ENCODE measurements around the gene PRKAR2B.

PRKAR2B gene

DNA sequence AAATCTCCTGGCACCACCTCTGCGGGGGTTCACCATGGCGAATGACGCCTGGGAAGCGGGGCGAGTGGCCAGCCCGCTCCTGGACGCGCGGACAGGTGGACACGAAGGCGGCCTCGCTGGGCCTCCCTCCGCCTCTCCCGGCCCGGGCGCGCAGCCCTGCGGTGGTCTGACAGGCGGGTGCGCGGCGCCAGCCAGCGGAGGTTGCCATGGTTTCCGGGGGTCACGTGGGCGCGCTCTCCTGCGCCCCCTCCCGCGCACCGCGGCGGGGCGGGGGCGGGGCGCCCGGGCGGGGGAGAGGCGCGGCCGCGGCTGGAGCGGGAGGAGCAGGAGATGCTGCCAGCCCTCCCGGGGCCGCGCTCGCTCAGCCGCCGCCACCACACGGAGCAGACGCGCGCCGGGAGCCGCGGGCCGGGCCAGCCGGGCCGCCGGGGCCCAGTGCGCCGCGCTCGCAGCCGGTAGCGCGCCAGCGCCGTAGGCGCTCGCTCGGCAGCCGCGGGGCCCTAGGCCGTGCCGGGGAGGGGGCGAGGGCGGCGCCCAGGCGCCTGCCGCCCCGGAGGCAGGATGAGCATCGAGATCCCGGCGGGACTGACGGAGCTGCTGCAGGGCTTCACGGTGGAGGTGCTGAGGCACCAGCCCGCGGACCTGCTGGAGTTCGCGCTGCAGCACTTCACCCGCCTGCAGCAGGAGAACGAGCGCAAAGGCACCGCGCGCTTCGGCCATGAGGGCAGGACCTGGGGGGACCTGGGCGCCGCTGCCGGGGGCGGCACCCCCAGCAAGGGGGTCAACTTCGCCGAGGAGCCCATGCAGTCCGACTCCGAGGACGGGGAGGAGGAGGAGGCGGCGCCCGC, at the start of gene PRKAR2B:
Gene PRKAR2B, plus strand, starts transcription at position 359 of the 848 bp plus-strand sequence. Its CDS starts 203 bp downstream, at position 562.
- DNase-seq = peak; percentile 87

DNA sequence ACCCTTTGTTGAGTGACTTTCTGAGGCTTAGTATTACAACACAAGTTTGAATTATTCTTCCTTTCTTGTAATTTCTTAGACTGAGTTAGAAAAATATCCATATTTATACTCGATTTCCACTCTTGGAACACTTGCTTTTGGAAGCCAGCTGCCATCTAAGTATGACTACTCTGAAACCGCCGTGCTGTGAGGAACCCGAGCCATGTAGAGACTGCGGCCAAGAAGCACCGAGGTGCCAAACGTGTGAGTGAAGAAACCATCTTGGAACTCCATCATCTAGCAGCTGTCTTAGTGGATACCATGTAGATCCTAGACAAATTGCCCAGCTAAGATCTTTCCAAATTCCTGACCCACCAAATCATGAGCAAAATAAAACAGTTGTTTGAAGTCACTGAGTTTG, 49.7 kb upstream of the PRKAR2B start:
- no peak for DNase-seq

DNA sequence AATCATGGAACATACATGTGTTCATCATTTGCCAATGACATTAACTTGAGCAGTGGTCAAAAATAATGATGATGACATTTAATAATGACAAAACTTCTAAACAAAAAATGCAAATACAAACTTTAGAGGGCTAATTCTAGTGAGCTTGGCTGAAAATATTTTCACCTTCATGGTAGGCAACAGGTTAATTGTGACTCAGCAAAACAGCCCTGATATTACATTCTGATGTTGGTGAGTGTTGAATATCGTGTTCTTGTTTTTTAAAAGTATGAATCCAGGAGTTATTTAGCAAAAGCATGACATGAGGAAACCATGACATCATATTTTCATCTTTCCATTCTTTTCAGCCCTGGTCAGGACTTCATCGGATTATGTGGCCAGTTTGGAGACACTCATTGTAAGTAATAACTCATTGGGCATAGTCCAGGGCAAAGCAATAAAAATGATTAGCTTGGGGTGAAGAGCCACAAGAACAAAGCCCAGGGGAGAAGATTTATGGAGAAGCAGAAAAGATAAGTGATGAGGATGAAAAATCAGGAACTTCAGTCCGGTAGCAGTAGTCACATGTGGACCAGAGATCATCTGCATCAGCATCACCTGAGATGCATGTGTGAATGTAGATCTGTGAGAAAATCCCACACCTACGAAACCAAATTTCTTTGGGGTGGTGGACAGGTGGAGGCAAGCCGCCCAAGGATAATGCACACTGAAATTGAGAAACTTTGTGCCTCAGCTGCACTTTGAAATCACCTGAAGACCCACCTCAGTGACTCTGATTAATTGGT, 46.8 kb upstream of the PRKAR2B start:
- DNase-seq = no peak

DNA sequence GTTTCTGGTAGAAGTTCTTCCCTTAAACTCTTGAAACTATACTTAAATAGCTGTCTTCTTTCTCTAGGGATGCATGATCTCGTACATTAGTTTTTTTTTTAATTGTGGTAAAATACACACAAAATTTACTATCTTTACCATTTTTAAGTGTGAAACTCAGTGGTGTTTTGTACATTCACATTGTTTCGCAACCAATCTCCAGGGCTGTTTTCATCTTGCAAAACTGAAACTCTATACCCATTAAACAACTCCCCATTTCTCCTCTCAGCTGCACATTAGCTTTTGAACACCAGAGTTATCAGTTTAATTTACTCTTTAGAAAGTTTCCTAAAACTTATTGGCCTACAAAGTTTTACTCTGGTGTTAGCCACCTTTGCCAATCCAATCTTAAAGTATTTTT, 45.5 kb upstream of the PRKAR2B start:
- DNase-seq = no peak

DNA sequence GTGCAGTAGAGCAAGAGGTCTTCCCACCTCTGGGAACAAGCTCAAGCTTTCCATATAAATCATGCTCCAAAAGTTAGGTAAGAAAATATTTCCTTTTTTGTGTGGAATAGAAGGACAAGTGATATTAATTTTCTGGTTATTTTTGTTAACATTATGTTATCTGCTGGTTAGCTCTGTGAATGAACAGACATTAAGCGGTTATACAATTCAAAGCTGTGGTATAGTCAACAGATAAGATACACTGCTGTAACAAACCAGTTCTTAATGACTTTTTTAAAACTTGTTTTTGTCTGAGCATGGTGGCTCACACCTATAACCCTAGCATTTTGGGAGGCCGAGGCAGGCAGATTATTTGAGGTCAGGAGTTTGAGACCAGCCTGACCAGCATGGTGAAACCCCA, 43.0 kb upstream of the PRKAR2B start:
- no peak for DNase-seq

DNA sequence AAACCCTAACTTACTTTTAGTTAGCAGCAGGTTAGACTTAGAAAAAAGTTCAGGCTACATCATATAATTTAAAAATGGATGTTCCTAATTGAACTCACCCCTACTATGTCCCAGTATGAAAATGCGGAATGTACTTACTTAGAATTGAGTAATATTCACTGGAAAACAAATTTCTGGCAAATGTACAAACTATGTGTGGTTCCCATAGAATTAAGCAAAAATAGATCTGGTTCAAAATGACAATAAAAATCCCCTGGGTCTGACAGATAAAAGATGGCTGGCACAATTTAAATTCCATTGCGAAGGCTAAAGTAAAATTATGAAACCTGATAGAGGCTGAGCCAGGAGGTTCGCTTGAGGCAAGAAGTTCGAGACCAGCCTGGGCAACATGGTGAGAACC, 42.4 kb upstream of the PRKAR2B start:
- no peak for DNase-seq

DNA sequence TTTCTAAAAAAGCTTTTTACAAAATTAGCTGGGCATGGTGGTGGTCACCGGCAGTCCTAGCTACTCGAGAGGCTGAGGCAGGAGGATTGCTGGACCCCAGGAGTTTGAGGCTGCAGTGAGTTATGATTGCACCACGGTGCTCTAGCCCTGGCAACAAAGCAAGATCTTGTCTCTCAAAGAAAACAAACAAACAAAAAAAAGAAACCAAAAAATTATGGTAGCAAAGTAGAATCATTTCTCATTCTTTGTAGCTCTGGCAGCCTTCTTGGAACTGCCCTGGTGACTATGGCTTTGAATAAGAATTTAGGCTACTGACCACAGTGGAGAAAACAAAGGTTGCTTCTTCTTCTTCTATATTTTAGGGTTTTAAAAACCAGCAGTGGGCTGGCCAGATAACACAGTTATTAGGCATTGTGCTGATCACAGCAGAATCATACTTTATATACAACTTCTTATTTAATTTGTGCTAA, 41.9 kb upstream of the PRKAR2B start:
- DNase-seq = no peak

DNA sequence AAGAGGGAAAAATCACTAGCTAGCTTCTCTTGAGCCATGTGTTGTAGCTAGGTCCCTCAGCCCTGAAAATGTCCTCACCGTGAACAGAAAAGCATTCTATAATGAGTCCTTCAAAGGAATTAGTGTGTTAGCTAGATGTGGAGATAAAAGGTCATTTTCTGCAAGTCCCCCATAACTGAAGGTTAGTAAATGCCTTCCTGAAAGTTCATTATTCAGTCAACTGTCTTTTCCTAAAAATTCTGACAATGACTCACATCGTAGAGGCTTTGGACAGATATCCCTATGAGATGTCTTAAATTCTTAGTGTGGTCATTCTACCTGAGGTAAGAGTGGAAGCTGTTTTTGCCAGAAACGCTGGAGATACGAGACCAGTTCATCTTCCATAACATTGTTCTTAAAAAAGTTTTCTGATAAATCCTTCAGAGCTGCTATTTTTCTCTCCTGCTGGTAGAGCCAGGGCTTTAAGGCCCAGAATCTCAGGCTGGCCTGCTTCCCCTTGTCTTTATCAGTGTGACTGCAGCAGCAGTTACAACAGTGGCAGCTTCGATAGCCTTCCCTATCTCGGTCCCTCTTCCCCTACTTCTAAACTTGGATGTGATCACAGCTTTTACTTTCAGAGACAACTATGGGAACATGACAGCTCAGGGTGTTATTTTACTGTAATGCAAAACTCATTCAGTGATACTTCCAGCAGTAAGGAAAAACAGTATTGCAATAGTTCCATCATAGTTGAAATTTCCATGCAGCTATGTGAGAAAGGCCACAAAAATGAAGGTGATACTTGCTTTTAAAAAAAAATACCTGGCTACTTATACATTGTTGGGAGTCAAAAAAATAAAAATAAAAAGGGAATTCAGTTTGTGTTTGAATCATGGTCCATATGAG, 37.3 kb upstream of the PRKAR2B start:
- no peak for DNase-seq

DNA sequence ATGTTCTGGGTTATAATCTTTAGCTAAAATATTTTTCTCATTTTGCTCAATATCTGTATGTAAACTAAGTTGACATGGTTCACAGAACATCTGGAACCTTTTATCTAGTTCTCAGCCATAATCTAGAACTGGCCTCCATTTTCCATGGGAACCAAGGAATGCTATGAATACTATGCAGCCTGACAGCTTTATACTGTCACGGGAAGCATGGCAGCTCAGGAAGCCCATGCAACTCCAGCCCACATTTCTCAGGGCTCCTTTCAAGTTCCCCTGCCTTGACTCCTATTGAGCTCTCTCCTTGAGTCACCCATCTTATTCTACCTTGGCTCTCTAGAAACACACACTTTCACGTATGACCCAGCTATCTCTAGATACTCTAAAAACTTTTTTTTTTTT, 36.6 kb upstream of the PRKAR2B start:
- DNase-seq = no peak

DNA sequence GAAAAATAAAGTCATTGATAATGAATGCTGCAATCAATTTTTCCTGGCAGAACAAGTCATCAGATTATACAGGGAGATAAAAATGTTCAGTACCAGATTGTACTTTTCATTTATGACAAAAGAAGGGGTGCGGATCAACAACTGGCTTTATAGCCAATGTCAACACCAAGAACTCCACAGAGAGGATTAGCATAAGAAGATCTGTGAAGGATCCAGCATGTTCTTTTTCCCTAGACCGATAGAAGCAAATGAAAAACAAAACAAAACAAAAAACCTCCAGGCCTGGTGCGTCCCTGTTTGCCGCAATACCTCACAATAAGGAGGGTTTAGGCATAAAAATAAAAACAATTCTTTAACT, 34.7 kb upstream of the PRKAR2B start:
- no peak for DNase-seq

DNA sequence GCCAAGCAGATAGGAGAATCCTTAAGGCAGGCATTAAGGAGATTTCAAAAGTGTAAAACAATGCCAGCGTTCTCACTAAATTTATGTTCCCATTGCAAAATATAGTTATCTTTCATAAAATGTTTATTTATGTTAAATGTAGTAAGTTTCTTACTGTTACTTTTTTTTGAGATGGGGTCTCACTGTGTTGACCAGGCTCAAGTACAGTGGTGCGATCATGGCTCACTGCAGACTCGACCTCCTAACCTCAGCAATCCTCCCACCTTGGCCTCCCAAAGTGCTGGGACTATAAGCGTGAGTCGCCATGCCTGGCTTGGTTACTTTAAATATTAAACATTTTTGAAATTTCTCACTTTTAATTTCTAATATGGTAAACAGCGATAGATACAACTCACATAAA, 31.8 kb upstream of the PRKAR2B start:
- DNase-seq = no peak

DNA sequence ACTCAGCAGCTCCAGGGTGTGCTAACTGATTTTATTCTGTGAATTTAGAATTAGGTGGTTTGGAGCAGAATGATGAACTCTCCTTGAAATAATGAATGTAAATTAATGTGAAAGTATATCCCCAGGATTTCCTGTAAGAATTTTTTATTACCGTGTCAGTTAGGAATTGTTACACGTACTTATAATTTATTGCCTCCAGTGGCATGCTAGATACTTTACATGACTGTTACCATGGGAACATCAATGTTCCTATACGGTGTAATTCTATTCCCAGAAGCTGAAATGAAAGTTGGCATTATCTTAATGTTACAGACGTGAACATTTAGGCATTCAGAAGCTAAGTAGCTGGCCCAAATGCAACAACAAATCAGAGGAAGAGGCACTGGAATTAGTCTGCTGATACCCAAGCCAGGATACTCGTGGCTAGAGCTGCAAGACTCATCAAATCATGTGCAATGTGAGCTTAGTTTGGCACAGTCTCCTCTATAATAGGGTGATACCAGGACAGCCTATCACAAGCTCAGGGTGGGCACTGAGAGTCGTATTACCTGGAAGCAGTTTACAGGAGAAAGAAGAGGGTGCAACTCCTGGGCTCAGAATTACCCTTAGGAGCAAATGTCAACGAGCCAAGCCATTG, 30.0 kb upstream of the PRKAR2B start:
- DNase-seq = peak; percentile 8

DNA sequence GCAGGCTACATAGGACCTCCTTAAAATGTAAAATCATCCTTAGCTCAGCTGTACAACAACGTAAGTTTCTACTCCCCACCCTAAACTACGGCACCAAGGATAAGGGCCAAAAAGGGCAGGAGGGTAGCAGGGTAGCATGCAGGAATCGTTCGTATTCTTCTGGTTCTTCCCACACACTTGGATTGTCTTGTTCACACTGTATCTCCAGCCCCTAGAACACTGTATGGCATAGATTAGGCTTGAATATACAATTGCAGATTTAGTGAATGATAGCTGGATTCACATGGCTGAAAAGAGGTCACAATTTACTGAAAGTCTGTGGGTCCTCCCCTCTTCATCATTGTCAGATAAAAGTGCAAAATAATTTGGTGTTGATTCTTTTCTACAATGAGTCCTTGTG, 28.2 kb upstream of the PRKAR2B start:
- DNase-seq = no peak

DNA sequence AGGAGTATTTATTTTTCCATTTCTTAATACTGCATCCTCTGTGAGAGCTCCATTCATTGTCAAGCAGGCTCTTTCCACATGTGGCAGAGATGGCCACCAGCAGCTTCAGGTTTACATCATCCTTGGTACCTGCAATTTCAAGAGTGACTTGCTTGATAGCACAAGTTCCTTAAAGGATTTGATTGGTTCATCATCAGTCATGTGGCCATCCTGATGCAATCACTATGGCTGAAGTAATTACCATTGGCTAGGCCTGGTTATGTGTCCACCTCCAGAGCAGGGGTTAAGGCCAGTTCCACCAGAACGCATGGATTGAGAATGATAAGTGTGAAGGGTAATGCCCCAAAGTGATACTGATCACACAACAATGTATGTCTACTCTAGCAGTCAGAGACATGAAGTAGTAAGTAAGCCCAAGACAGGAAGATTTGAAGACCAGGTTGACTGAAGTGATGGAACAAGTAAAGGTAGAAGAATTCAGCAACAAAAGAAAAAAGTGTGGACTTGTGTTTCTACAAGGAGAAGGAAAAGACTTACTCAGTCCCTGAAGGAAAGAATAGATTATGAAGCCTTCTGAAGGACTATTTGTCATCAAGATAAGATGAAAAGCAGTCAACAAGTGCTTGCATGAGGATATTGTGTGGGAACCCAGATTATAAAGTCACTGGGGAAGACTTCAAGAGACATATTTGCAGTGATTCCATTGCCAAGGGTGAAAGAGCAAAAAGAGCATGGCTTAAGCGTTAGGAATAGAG, 26.4 kb upstream of the PRKAR2B start:
- no peak for DNase-seq

DNA sequence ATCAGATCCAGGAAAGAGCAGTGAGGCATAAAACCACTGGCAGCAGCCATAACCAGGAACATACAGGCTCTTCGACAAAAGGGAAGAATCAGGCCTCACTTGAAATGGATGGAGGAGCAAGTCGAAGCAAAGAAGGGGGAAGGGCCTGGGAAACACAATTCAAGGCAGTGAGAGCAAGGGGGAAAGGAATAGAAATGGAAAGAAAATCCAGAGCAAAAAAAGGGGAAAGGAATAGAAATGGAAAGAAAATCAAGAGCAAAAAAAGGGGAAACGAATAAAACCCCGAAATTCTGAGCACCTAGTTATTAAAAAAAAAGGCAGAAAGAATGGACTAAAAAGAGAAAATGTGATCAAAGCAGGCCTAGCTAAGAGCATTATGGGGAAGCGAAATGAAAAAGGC, 24.1 kb upstream of the PRKAR2B start:
- no peak for DNase-seq

DNA sequence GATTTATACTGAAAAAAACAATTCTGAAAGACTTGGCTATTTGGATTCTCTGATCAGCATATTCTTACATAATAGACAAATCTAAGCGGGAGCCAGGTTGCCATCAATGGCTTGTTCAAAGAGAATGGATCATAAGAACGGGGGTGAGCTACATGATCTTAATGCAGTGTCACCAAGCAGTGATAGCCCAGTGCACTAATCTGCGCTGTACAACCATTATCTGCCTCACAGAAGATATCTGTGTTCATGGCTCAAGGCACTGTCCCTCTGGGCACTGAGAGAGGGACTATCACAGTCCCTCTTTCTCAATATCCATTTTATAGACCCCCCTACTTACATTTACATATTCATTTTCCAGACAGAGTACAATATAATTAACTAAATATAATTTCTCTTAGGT, 22.9 kb upstream of the PRKAR2B start:
- no peak for DNase-seq

DNA sequence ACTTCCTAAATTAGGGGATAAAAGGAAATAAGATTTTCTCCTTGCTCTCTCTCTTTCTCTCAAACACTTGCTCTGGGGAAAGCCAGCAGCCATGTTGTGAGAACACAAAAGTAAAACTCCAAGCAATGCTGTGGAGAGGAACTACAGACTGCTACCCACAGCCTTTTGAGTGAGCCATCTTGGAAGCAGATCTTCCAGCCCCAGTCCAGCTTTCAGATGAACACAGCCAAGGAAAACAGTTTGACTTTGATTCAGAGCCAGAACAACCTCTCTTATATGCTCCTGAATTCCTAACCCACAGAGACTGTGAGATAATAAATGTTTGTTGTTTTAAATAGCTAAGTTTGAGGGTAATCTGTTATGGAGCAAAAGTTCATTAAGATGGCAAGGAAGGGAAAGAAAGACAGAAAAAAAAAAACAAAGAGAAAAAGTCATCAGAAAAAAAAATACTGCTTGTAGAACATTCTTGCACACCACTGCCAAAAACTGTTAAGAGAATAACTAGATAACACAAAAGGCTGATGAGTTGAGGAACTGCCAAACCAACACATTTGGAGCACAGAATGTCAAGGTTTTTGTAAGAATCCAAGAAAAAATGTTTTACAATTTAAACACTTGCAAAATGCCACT, 20.9 kb upstream of the PRKAR2B start:
- no peak for DNase-seq

DNA sequence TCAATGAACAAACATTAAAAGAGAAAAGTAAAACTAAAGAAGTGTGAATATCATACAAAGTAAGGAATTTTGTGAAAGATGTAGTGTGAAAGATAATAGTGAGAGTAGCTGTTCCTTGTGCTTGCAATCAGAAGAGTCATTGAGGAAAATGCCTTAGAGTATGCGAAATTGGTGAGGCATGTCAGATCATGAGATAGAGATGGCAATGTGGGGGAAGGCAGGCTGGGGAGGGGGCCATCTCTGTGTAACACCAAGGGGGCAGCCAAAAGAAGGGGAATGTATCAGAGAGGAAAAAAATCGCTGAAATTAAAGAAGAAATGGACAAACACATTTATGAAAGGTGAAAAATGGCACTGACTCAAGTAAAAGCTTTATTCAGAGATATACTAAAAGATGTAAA, 19.6 kb upstream of the PRKAR2B start:
- no peak for DNase-seq

DNA sequence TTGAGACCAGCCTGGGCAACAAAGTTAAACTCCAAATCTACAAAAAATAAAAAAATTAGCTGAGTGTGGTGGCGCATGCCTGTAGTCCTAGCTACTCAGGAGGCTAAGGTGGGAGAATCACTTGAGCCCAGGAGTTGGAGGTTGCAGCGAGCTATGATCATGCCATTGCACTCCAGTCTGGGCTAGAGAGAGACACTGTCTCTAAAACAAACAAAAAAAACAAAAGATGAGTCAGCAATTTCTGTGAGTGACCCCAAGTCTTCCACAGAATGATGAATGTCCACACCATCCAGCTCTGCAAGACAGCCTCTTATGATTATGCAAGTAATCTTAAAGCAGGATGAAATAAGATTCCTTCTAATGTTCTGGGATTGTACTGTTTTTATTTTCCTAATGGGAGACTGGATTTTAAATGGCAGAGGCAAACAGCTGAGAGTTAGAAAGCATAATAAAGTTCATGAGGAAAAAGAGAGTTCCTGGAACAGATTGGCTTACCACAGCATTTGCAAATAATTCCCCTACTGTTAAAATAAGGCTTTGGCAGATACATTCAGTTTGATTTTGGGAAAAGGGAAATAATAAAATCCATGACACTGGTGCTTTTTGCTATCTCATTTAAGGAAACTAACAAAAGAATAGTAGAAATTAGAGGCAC, 18.9 kb upstream of the PRKAR2B start:
- no peak for DNase-seq

DNA sequence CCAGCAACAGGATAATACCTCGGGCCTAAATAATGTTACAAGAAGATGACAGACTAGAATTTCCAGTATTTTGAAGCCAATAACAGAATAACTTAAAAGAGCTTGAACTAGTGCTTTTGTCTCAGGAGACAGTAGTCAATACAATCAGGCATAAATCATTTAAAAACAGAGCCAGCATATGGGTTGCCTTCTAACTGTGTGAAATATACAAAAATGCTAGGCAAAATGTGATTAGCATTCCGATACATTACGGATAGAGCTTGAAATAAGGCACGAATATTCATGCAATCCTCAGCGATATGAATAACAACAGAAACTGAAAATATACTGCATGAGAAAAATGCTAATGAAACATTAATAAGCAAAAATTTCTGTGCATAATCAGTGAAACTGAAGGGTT, 18.3 kb upstream of the PRKAR2B start:
- DNase-seq = no peak

DNA sequence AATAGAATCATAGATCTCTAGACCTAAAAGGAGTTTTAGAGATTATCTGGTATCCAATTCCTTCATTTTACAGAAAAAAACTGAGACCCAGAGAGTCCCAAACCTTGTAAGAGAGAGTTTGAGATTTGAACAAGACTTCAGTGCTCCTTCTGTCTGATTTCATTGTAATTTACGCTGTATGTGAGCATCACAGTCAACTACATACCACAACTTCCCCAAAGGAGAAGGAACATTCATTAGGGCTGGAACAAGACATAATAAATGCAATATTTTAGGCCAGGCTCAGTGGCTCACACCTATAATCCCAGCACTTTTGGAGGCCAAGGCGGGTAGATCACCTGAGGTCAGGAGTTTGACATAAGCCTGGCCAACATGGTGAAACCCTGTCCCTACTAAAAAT, 17.3 kb upstream of the PRKAR2B start:
- DNase-seq = no peak

Measured in NCI-H1092 (cell line).